Measurements from ENCODE around the gene EMC8.
"Not testable (repeated sequence)": the region's sequence is repeated elsewhere in the genome, so short reads cannot be mapped to it uniquely, and the experiment has no call there.

The EMC8 gene

DNA sequence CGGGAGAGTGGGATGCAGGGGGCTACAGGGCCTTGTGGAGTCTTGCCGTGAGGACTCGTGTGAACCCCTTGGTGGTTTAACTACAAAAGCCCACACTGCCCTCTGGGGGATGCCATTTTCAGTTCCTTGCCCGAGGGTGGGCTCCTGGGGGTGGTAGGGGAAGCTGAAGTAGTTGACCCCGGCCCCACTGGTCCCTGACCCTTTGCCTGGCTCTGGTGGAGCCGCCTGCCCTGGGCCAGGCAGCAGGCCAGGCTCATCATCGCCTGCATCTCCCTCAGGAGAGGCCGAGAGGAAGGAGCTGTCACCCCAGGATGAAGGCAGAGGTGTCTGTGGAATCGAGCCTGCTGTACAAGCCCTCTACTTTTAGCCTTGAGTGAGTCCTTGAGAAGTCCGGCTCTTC is 10.3 kb upstream of the EMC8 start:
- no peak for TF ChIP-seq EZH2phosphoT487 (conservative IDR thresholded peaks at IDR 0.05; ENCODE audit: low read length)
- TF ChIP-seq, protein P1, sequence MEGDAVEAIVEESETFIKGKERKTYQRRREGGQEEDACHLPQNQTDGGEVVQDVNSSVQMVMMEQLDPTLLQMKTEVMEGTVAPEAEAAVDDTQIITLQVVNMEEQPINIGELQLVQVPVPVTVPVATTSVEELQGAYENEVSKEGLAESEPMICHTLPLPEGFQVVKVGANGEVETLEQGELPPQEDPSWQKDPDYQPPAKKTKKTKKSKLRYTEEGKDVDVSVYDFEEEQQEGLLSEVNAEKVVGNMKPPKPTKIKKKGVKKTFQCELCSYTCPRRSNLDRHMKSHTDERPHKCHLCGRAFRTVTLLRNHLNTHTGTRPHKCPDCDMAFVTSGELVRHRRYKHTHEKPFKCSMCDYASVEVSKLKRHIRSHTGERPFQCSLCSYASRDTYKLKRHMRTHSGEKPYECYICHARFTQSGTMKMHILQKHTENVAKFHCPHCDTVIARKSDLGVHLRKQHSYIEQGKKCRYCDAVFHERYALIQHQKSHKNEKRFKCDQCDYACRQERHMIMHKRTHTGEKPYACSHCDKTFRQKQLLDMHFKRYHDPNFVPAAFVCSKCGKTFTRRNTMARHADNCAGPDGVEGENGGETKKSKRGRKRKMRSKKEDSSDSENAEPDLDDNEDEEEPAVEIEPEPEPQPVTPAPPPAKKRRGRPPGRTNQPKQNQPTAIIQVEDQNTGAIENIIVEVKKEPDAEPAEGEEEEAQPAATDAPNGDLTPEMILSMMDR (IDR thresholded peaks at IDR 0.05; ENCODE audit: insufficient read depth, low read length, poor library complexity, severe bottlenecking): no peak
- no peak overlapping the region for H3K4me3 ChIP-seq (ENCODE audit: insufficient read depth, low read length, poor library complexity, severe bottlenecking)
- H3K27me3 ChIP-seq (ENCODE audit: low read length): no peaks in the 10 kb centered on the region
- no peak overlapping the region for H3K4me2 ChIP-seq (ENCODE audit: low read depth, low read length, poor library complexity, severe bottlenecking)
- H2AFZ ChIP-seq (ENCODE audit: low read depth, low read length, severe bottlenecking): no peak overlapping the region
- H3F3A ChIP-seq (ENCODE audit: insufficient read depth): no peaks in the 10 kb centered on the region
- no peak overlapping the region for H3K27ac ChIP-seq (ENCODE audit: low read depth, low read length)
- no peaks in the 10 kb centered on the region for H3K79me2 ChIP-seq (ENCODE audit: insufficient read depth, low read length)
- no peaks in the 10 kb centered on the region for H4K20me1 ChIP-seq (ENCODE audit: low read depth, low read length)
- H3K36me3 ChIP-seq (ENCODE audit: low read length): no peaks in the 10 kb centered on the region
- no peaks in the 10 kb centered on the region for H3K9me3 ChIP-seq (ENCODE audit: insufficient read depth, low read length)
- no peak overlapping the region for H3K9ac ChIP-seq (ENCODE audit: low read length)
- no peaks in the 10 kb centered on the region for H3K9me2 ChIP-seq (replicated peaks; ENCODE audit: insufficient read depth, low read length)

DNA sequence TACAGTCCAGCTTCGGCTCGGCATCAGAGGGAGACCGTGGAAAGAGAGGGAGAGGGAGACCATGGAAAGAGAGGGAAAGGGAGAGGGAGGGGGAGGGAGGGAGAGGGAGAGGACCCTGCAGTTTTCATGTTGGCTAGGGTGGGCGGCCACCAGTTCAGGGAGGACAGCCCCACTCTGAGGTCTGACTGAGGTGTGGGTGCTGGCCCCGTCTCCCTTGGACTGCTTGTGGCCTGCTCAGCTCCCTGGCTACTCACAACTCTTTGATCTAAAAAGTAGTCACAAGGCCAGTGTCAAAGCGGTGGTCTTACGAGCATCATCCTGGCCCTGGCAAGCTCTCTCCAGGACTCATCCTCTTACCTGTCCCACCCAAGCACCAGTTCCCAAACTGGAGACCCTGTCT is 9.6 kb upstream of the EMC8 start:
- H3K27ac ChIP-seq (ENCODE audit: low read depth, low read length): no peak overlapping the region
- H3K9me3 ChIP-seq (ENCODE audit: insufficient read depth, low read length): no peaks in the 10 kb centered on the region
- H3K4me3 ChIP-seq (ENCODE audit: insufficient read depth, low read length, poor library complexity, severe bottlenecking): no peak overlapping the region
- H4K20me1 ChIP-seq (ENCODE audit: low read depth, low read length): no peaks in the 10 kb centered on the region
- H3K27me3 ChIP-seq (ENCODE audit: low read length): no peaks in the 10 kb centered on the region
- TF ChIP-seq, protein P1 (IDR thresholded peaks at IDR 0.05; ENCODE audit: insufficient read depth, low read length, poor library complexity, severe bottlenecking): no peak
- TF ChIP-seq EZH2phosphoT487 (conservative IDR thresholded peaks at IDR 0.05; ENCODE audit: low read length): no peak
- no peak overlapping the region for H3K4me2 ChIP-seq (ENCODE audit: low read depth, low read length, poor library complexity, severe bottlenecking)
- H3K36me3 ChIP-seq (ENCODE audit: low read length): no peaks in the 10 kb centered on the region
- H2AFZ ChIP-seq (ENCODE audit: low read depth, low read length, severe bottlenecking): no peak overlapping the region
- no peaks in the 10 kb centered on the region for H3F3A ChIP-seq (ENCODE audit: insufficient read depth)
- H3K9ac ChIP-seq (ENCODE audit: low read length): no peak overlapping the region
- no peaks in the 10 kb centered on the region for H3K9me2 ChIP-seq (replicated peaks; ENCODE audit: insufficient read depth, low read length)
- H3K79me2 ChIP-seq (ENCODE audit: insufficient read depth, low read length): peaks cover 2% of the 10 kb centered on the region; the same call in 1 of the 2 replicates

DNA sequence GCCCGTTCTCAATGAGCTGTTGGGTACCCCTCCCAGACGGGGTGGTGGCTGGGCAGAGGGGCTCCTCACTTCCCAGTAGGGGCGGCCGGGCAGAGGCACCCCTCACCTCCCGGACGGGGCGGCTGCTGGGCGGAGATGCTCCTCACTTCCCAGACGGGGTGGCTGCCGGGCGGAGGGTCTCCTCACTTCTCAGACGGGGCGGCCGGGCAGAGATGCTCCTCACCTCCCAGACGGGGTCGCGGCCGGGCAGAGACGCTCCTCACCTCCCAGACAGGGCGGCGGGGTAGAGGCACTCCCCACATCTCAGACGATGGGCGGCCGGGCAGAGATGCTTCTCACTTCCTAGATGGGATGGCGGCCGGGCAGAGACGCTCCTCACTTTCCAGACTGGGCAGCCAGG is 8.8 kb upstream of the EMC8 start:
- not testable (repeated sequence) for H4K20me1 ChIP-seq (ENCODE audit: low read depth, low read length); H3K4me2 ChIP-seq (ENCODE audit: low read depth, low read length, poor library complexity, severe bottlenecking); H3K36me3 ChIP-seq (ENCODE audit: low read length); H3K4me3 ChIP-seq (ENCODE audit: insufficient read depth, low read length, poor library complexity, severe bottlenecking); H3K79me2 ChIP-seq (ENCODE audit: insufficient read depth, low read length); H3K9me3 ChIP-seq (ENCODE audit: insufficient read depth, low read length); H2AFZ ChIP-seq (ENCODE audit: low read depth, low read length, severe bottlenecking); H3F3A ChIP-seq (ENCODE audit: insufficient read depth); H3K27me3 ChIP-seq (ENCODE audit: low read length); H3K9me2 ChIP-seq (replicated peaks; ENCODE audit: insufficient read depth, low read length); H3K9ac ChIP-seq (ENCODE audit: low read length); H3K27ac ChIP-seq (ENCODE audit: low read depth, low read length)

DNA sequence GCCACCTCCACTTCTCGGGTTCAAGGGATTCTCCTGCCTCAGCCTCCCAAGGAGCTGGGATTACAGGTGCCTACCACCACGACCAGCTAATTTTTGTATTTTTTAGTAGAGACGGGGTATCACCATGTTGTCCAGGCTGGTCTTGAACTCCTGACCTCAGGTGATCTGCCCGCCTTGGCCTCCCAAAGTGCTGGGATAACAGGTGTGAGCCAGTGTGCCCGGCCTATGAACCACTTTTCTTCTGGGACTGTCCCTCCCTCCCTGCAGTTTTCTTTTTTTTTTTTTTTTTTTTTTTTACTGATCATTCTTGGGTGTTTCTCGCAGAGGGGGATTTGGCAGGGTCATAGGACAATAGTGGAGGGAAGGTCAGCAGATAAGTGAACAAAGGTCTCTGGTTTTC is 8.0 kb upstream of the EMC8 start:
- not testable (repeated sequence) for H3K79me2 ChIP-seq (ENCODE audit: insufficient read depth, low read length); H3K4me3 ChIP-seq (ENCODE audit: insufficient read depth, low read length, poor library complexity, severe bottlenecking); H3K27me3 ChIP-seq (ENCODE audit: low read length); H3K9me2 ChIP-seq (replicated peaks; ENCODE audit: insufficient read depth, low read length); H2AFZ ChIP-seq (ENCODE audit: low read depth, low read length, severe bottlenecking); H3K9ac ChIP-seq (ENCODE audit: low read length); H3K36me3 ChIP-seq (ENCODE audit: low read length); H3F3A ChIP-seq (ENCODE audit: insufficient read depth); H4K20me1 ChIP-seq (ENCODE audit: low read depth, low read length); H3K27ac ChIP-seq (ENCODE audit: low read depth, low read length); H3K4me2 ChIP-seq (ENCODE audit: low read depth, low read length, poor library complexity, severe bottlenecking); H3K9me3 ChIP-seq (ENCODE audit: insufficient read depth, low read length)
